Fibroblast of skin of left quadriceps (primary cell): ENCODE measurements around the gene CDHR3.
"Not testable (repeated sequence)": the region's sequence is repeated elsewhere in the genome, so short reads cannot be mapped to it uniquely, and the experiment has no call there.

Source experiments
- DNase-seq, 2 experiments: peaks; one replicate each; pipeline ENCODE4 v3.0.0-alpha.2; 2013; ENCODE audit warnings: low read depth in 2 of 2

CDHR3 gene, protein sequence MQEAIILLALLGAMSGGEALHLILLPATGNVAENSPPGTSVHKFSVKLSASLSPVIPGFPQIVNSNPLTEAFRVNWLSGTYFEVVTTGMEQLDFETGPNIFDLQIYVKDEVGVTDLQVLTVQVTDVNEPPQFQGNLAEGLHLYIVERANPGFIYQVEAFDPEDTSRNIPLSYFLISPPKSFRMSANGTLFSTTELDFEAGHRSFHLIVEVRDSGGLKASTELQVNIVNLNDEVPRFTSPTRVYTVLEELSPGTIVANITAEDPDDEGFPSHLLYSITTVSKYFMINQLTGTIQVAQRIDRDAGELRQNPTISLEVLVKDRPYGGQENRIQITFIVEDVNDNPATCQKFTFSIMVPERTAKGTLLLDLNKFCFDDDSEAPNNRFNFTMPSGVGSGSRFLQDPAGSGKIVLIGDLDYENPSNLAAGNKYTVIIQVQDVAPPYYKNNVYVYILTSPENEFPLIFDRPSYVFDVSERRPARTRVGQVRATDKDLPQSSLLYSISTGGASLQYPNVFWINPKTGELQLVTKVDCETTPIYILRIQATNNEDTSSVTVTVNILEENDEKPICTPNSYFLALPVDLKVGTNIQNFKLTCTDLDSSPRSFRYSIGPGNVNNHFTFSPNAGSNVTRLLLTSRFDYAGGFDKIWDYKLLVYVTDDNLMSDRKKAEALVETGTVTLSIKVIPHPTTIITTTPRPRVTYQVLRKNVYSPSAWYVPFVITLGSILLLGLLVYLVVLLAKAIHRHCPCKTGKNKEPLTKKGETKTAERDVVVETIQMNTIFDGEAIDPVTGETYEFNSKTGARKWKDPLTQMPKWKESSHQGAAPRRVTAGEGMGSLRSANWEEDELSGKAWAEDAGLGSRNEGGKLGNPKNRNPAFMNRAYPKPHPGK

DNA sequence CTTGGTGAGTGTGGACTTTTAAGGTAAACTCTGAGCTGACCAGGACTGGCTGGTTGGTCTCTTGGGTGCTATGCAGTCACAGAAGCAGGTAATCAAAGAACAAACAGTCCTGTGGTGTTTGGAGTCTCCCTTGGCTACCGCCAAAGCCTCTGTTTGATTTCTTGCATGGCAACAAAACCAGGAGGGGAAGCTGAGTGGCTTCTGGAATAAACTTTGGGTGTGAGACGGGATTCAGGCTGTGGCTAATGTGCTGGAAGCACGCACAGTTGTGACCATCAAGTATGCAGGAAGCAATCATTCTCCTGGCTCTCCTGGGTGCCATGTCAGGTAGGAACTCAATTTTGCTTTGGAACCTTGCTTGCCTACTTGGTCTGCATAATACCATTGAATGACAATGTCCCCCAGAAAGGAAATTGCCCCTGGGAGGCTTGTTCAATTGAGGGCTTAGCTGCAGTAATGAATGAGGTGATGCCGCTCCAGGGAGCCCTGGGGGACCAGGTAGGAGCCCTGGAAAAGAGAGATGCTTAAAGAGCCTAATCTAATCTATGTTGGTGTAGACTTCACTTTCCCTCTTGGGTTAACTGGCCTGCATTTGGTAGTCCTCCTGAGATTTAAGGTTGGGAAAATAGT, at the start of gene CDHR3:
Gene CDHR3 (plus strand): TSS at position 227 of the 630 bp plus-strand sequence. CDS start 55 bp downstream, at position 282.
- no peak for DNase-seq

- no peak for DNase-seq
These were observed 49.1 kb upstream of the CDHR3 start for GRCh38 chr7:105913947-105914346.

DNA sequence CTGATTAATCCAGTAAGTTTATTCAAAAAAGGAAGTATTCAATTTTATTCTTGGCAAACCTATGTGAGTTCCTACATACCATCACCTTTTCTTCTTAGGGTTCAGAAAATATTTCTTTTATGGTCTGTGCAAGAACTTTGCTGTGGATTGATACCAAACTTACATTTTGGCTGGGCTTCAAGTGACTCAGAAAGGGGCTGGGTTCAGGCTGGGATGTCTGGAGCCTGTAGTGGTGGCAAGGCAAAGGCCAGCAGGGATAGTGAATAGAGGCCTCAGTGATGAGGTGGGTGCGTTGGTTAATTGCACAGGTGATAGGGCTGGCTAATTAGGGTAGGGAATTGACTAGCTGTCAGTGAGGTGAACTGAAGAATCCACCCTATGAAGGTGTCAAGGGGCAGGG, 46.5 kb upstream of the CDHR3 start:
- peak; percentile 41 to 51 for DNase-seq

- no peak for DNase-seq
These were observed 45.4 kb upstream of the CDHR3 start for GRCh38 chr7:105917659-105918058.

DNA sequence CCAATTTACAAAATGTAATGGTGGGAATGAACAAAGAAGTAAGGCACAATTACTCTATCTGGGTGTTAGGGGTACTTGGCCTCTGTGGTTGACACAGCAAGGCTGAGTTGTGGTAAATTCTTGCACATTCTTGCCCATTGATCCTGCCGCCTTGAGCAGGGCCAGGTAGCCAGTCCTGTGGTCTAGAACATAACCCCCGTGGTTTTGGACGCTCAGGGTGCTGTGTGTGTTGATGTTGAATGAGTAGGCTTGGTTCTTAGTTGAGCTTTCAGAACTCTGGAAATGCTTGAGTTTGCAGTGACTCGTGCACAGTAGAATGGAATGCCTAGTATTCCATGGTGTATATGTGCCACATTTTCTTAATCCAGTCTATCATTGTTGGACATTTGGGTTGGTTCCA, 42.3 kb upstream of the CDHR3 start:
- no peak for DNase-seq

DNA sequence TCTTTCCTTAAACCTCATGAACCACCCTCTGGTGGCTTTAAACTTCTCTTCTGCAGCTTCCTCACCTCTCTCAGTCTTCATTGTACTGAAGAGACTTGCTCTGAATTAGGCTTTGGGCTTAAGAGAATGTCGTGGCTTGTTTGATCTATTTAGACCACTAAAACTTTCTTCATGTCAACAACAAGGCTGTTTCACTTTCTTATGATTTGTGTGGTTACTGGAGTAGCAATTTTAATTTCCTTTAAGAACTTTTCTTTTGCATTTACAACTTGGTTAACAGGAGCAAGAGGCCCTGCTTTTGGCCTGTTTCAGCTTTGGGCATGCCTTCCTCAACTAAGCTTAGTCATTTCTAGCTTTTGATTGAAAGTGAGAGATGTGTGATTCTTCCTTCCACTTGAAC, 38.1 kb upstream of the CDHR3 start:
- no peak for DNase-seq

DNA sequence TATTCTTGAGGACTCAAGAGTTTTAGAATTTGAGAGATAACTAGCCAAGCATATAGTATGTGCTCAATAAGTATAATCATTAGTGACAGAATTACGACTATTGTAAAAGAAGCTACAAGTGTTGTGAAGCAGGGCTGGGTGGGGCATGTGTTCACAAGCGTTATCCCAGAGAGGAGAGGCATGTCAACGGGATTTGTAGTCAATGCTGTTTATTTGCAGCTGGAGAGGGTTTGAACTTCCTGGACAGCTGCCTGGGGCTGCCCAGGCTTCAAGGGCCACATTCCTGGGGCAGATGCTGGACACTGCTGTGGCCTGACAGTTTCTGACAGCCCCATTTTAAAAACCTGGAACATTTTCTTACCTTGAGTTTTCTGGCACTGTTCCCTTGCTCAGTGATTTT, 36.9 kb upstream of the CDHR3 start:
- DNase-seq: no peak

DNA sequence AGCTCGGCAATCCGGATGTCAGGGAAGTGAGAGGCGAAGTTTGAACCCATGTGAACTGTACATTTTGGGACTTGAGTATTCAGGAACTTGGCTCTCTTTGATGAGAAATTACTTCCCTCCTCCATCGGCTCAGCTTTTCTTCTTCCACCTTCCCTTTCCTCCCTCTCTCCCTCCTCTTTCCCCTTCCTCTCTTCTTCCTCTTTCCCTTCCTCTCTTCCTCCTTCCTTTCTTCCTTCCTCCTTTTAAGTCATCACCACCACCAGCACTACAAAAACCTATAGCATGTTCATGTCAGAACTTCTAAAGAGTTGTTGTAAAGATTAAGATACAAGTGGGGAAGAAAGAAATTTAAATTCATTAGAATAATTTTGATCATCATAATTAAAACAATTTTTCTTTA, 31.9 kb upstream of the CDHR3 start:
- DNase-seq: no peak

GRCh38 chr7:105932835-105933477, 30.1 kb upstream of the CDHR3 start:
- peak; percentile 94 for DNase-seq

- DNase-seq: no peak
These were observed 28.4 kb upstream of the CDHR3 start for GRCh38 chr7:105934572-105935185.

- no peak for DNase-seq
These were observed 27.8 kb upstream of the CDHR3 start for GRCh38 chr7:105935250-105935649.

GRCh38 chr7:105937411-105937810, 25.7 kb upstream of the CDHR3 start:
- DNase-seq: no peak

- DNase-seq: no peak
These were observed 23.0 kb upstream of the CDHR3 start for GRCh38 chr7:105940109-105940508.

DNA sequence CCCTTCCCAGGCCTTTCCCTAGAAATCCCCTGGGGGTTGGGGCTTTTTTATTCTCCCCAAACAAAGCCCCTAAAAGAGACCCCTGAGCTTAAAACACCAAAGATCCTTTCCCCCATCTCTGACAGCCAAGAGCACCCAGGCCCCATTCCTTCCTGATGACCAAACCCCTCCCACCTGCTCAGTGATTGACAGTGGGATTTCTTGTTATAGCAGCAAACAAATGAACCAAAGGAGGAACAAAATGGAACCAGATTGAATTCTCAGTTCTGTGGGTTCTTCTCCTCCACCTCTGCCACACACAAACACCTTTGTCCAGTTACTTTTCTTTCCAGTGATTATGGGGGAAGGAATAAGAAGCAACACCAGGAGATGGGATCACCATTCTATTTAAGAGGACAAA, 21.5 kb upstream of the CDHR3 start:
- no peak for DNase-seq

DNA sequence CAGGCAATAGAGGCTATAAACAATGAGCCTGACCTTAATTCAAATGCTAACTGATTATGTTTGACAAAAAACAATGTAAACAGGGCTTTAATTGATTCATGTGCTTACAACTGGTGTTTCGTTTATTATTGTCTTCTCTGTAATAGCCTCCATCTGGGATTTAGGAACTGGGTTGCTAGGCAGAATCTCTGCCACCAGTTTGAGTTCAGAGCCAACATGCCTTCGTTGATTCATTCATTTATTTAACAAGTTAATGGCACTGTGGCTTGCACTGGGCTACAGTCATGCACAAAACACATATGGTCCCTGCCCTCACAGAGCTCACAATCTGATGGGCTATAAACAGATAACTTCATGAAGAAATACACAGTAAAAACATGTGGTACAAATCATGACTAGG, 19.6 kb upstream of the CDHR3 start:
- no peak for DNase-seq

DNA sequence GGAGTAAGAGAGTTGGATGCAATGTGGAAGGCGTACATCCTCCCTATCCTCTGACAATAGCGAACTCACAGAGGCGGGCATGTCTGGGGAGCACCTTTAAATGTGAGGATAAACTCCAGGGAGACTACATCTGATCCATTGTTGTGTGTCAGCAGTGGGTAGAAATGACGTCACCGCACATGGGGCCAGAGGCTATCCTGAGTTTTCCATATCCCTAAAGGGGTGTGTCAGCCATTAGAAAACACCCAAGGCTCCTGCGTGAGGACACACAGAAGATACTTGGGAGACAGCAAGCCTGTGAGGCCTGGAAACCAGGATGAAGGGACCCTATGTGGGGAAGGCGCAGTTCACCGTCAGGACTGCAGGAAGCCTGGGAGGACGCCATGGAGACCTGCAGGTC, 17.2 kb upstream of the CDHR3 start:
- DNase-seq: no peak

GRCh38 chr7:105951597-105951996, 11.5 kb upstream of the CDHR3 start:
- no peak for DNase-seq

DNA sequence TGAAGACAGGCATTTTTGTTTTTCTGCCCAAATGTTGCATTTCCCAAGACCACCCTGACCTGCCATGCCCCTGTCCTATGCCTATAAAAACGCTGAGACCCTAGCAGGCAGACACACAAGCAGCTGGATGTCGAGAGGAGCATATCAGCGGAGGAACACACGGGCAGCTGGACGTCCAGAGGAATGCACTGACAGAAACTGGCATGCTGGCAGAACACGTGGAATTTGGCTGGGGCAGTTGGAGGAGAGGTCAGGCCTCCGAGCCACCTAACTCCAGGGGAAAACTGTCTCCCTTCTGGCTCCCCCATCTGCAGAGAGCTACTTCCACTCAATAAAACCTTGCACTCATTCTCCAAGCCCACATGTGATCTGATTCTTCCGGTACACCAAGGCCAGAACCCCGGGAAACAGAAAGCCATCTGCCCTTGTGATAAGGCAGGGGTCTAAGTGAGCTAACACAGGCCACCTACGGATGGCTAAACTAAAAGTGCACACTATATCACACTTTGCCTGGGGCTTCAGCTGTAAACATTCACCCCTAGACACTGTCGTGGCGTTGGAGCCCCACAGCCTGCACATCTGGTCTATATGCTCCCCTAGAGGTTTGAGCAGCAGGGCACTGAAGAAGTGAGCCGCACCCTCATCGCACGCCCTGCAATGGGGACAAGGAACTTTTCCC, 10.0 kb upstream of the CDHR3 start:
- no peak for DNase-seq

DNA sequence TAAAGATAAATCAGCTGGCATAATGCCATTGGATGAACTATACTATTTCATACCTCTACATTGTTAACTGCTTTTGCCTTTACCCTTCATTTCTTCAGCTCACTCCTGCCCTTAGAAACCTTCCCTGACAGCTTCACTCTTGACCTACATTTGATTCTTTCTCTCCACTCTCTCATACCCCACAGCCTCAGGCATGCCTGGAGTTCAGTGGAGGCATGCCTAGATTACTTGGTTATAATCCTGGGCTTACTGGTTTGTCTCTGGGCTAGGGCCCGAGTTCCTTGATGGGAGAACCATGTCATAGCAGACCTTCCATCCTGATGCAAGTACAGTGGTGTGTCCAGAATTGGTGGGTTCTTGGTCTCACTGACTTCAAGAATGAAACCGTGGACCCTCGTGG, 8.4 kb upstream of the CDHR3 start:
- no peak for DNase-seq

DNA sequence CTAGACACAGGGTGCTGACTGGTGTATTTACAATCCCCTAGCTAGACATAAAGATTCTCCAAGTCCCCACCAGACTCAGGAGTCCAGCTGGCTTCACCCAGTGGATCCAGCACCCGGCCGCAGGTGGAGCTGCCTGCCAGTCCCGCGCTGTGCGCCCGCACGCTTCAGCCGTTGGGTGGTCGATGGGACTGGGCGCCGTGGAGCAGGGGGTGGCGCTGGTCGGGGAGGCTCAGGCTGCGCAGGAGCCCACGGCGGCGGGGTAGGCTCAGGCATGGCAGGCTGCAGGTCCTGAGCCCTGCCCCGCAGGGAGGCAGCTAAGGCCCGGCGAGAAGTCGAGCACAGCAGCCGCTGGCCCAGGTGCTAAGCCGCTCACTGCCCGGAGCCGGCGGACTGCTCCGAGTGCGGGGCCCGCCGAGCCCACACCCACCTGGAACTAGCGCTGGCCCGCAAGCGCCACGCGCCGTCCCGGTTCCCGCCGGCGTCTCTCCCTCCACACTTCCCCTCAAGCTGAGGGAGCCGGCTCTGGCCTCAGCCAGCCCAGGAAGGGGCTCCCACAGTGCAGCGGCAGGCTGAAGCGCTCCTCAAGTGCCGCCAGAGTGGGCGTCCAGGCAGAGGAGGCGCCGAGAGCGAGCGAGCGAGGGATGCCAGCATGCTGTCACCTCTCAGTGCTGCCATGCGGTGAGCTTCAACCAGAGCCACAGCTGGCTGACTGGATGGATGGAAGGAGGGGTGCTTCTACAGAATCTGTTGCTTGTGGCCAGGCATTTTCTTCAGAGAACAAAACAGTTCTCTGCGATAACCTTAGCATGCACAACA, 7.2 kb upstream of the CDHR3 start:
- DNase-seq: not testable (repeated sequence)
